ENCODE data around the gene ADAMTSL1. TPM values are rescaled to one million over a fixed set of nuclear protein-coding genes. Genes with fewer than 3 reads are reported as not detected.

The ADAMTSL1 gene
- total and polyA plus RNA-seq, 2 of the 13 experiments (the other 11 are each of a cell fraction or from before 2014, with no cell fraction given): not detected

GRCh38 chr9:18689921-18690320 lies 216.0 kb downstream of the ADAMTSL1 start:
- TF ChIP-seq MIXL1 (CRISPR knock-in tag; IDR thresholded peaks at IDR 0.05) (no peak), GLI4 (CRISPR knock-in tag; IDR thresholded peaks at IDR 0.05; ENCODE audit: borderline replicate concordance) (no peak), ATF6 (CRISPR knock-in tag; conservative IDR thresholded peaks at IDR 0.05) (no peak)
- no peak overlapping the region for H3K27ac ChIP-seq (ENCODE audit: extremely low read length, insufficient read depth, low read length)
- intact Hi-C loops (cut with micrococcal nuclease; ENCODE audit: unreplicated experiment): no loop called here
- no peak for FAIRE-seq
- in situ Hi-C loops (cut with HindIII; ENCODE audit: extremely low pct_ligation_motif_present, low pct_unique_long_range_greater_than_20kb): no loop called here
- no peaks in the 10 kb centered on the region for H3K36me3 ChIP-seq (replicated peaks in 1 of 2; ENCODE audit: control insufficient read depth in 1 of 2, insufficient read depth in 2 of 2, low read length in 2 of 2)
- POLR2A ChIA-PET: no interaction called here
- no peaks in the 10 kb centered on the region for H3K79me2 ChIP-seq (ENCODE audit: insufficient read depth, low read length)
- H3K4me1 ChIP-seq (ENCODE audit: insufficient read depth, low read length): no peaks in the 10 kb centered on the region
- peaks cover 3% of the 10 kb centered on the region for H3K9me3 ChIP-seq (ENCODE audit: low read length)
- H2AFZ ChIP-seq (ENCODE audit: low read length): no peak overlapping the region
- no peaks in the 10 kb centered on the region for H3K27me3 ChIP-seq (ENCODE audit: control insufficient read depth in 1 of 2, insufficient read depth in 2 of 2, low read length in 2 of 2)
- CTCF ChIA-PET (ENCODE audit: low intra/inter-chr PET ratio, low total read pairs): no interaction called here
- no peak for ATAC-seq
- no peak overlapping the region for H3K9ac ChIP-seq (ENCODE audit: insufficient read depth, low read depth, low read length)
- H3K4me2 ChIP-seq (ENCODE audit: low read depth, low read length): no peak overlapping the region
- no TSS peak for BruUV-seq (replicated peaks)
- no peak for DNase-seq (ENCODE audit: low spot score)
- H3K4me3 ChIP-seq (replicated peaks in 1 of 3; ENCODE audit: insufficient read depth in 1 of 3, low read depth in 2 of 3, low read length in 3 of 3): no peak overlapping the region
- H4K20me1 ChIP-seq (ENCODE audit: insufficient read depth, low read length): no peaks in the 10 kb centered on the region

DNA sequence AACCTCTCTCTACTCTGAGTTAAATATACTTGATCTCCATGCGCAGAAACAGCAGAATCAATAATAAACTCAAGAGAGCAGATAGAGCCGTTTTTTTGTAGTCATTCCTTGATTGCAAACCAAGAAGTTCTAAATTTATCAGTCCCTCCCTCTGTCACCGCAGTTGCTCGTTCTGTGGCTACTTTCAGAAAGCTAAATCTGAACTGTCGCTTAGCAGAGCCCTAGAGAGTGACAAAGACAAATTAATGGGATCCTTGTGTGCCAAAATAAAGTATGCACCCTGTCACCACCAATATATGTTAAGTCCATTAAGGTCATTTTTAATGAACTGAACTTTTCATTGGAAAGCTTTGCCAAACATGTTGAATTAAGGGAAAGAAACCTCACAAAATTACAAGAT lies 218.3 kb downstream of the ADAMTSL1 start:
- ChIA-PET POLR2A (no interaction called here), CTCF (ENCODE audit: low intra/inter-chr PET ratio, low total read pairs) (no interaction called here)
- H3K4me2 ChIP-seq (ENCODE audit: low read depth, low read length): no peak overlapping the region
- no peak overlapping the region for H3K27ac ChIP-seq (ENCODE audit: extremely low read length, insufficient read depth, low read length)
- no peaks in the 10 kb centered on the region for H3K79me2 ChIP-seq (ENCODE audit: insufficient read depth, low read length)
- BruUV-seq (replicated peaks): no TSS peak
- no peak overlapping the region for H3K4me3 ChIP-seq (replicated peaks in 1 of 3; ENCODE audit: insufficient read depth in 1 of 3, low read depth in 2 of 3, low read length in 3 of 3)
- DNase-seq (ENCODE audit: low spot score) (no peak), ATAC-seq (no peak), FAIRE-seq (no peak)
- H4K20me1 ChIP-seq (ENCODE audit: insufficient read depth, low read length): no peaks in the 10 kb centered on the region
- TF ChIP-seq AGO1 (IDR thresholded peaks at IDR 0.05; ENCODE audit: low read depth, low read length, poor library complexity, severe bottlenecking) (no peak), ZNF256 (CRISPR knock-in tag; conservative IDR thresholded peaks at IDR 0.05) (no peak), NR2F1 (CRISPR knock-in tag; IDR thresholded peaks at IDR 0.05) (no peak)
- peaks cover 17% of the 10 kb centered on the region for H3K9me3 ChIP-seq (ENCODE audit: low read length)
- WGBS (ENCODE audit: low lambda C conversion rate): 28% methylated on average over 5 of the region's 5 CpGs
- H3K36me3 ChIP-seq (replicated peaks in 1 of 2; ENCODE audit: control insufficient read depth in 1 of 2, insufficient read depth in 2 of 2, low read length in 2 of 2): no peaks in the 10 kb centered on the region
- intact Hi-C loops (cut with micrococcal nuclease; ENCODE audit: unreplicated experiment) (no loop called here), in situ Hi-C loops (cut with HindIII; ENCODE audit: extremely low pct_ligation_motif_present, low pct_unique_long_range_greater_than_20kb) (no loop called here)
- H2AFZ ChIP-seq (ENCODE audit: low read length): no peak overlapping the region
- H3K9ac ChIP-seq (ENCODE audit: insufficient read depth, low read depth, low read length): no peak overlapping the region
- H3K4me1 ChIP-seq (ENCODE audit: insufficient read depth, low read length): no peaks in the 10 kb centered on the region
- H3K27me3 ChIP-seq (ENCODE audit: control insufficient read depth in 1 of 2, insufficient read depth in 2 of 2, low read length in 2 of 2): no peaks in the 10 kb centered on the region

Data from HepG2 (cell line).